GM19463 (cell line): Measurements from ENCODE around the gene NELL1.

ENCODE experiments used
- ATAC-seq: cut with Tn5 transposase; IDR thresholded peaks from one replicate; pipeline ENCODE4 v1.9.1; 2021; ENCODE audit warnings: mild to moderate bottlenecking, moderate library complexity; ENCODE audit not compliant: unreplicated experiment

NELL1 gene

DNA sequence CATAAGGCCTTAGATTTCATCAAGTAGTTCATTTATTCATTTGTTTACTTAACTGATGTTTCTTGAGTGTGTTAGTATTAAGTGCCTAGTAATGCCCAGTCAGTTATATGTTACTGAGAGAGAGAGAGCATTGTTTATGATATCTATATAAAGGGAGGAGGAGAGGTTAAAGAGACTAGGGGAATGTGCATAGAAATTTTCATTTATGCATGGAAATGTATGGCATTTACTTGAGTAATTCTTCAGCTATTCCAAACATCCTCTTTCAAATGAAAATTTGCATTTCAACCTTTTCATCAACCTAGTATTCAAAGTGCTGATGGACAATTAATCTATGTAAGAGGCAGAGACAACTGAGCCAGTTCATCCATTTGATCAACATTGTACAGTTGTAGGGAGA, 199.7 kb downstream of the NELL1 start:
- no peak for ATAC-seq

GRCh38 chr11:20873054-20873453, 203.7 kb downstream of the NELL1 start:
- ATAC-seq: no peak

GRCh38 chr11:20874358-20874757, 205.0 kb downstream of the NELL1 start:
- ATAC-seq: no peak

GRCh38 chr11:20875889-20876288, 206.5 kb downstream of the NELL1 start:
- no peak for ATAC-seq

- no peak for ATAC-seq
Measured at GRCh38 chr11:20876738-20877137, 207.4 kb downstream of the NELL1 start.

GRCh38 chr11:20880094-20880493, 210.7 kb downstream of the NELL1 start:
- ATAC-seq: no peak

GRCh38 chr11:20881328-20882079, 212.1 kb downstream of the NELL1 start:
- ATAC-seq: no peak

- ATAC-seq: no peak
Measured at GRCh38 chr11:20887137-20887536, 217.8 kb downstream of the NELL1 start.

GRCh38 chr11:20894296-20894695, 224.9 kb downstream of the NELL1 start:
- no peak for ATAC-seq

GRCh38 chr11:20909995-20910726, 240.8 kb downstream of the NELL1 start:
- no peak for ATAC-seq

DNA sequence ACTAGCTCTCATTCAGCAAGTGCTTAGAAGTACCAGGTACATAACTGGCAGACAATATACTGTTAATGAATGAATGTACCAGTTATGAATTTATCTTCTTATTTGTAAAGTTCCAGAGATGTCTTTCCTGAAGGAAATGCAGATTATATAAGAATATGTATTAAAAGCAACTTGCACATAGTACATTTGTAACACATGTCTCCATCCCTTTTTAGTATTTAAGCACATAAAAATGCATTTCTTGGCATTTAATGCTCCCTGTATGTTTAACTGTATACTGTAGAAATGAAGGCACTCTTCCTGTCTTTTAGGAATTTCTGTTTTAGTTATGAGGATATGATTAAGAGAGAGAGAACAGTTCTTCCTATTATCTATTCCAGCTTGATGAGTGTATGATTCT, 241.3 kb downstream of the NELL1 start:
- ATAC-seq: no peak

GRCh38 chr11:20912065-20912821, 242.9 kb downstream of the NELL1 start:
- ATAC-seq: no peak

GRCh38 chr11:20912922-20913512, 243.6 kb downstream of the NELL1 start:
- ATAC-seq: no peak

GRCh38 chr11:20917306-20917705, 247.9 kb downstream of the NELL1 start:
- no peak for ATAC-seq

GRCh38 chr11:20926799-20927540, 257.6 kb downstream of the NELL1 start:
- no peak for ATAC-seq

DNA sequence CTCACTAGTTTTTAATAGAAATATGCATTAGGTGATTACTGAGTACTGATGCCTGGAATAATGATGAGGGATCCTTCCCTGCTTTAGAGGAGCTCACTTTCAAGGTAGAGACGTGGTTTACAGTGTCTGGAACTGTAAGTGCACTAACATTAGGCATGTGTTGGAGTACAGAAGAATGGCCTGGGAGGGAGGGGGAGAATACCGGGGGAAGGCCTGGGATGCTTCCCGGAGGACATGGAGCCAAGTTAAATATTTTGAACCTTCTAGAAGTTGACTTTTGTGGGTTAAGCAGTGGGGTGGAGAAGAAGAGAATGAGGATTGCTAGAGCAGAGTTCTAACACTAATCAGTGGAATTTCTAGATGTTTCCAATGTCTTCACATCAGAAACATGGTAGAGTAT, 261.6 kb downstream of the NELL1 start:
- ATAC-seq: no peak

GRCh38 chr11:20933086-20933485, 263.7 kb downstream of the NELL1 start:
- no peak for ATAC-seq

DNA sequence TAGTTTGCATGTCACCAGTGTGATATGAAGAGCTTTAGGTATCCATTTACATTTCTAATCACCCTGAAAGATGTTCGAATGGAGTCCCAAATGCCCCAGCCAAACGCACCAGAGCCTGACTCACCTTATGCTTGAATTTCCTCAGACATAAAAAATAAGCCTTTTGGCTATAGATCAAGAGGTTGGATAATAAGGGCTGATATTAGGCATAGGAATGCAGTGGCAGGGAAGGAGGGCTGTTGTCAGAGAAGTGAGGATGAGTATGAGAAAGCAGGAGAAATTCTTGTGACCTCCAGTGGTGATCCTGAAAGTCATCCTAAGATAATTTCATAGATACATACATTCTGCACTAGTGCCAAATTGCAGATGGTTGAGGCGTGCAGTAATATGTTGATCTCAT, 264.6 kb downstream of the NELL1 start:
- ATAC-seq: no peak

DNA sequence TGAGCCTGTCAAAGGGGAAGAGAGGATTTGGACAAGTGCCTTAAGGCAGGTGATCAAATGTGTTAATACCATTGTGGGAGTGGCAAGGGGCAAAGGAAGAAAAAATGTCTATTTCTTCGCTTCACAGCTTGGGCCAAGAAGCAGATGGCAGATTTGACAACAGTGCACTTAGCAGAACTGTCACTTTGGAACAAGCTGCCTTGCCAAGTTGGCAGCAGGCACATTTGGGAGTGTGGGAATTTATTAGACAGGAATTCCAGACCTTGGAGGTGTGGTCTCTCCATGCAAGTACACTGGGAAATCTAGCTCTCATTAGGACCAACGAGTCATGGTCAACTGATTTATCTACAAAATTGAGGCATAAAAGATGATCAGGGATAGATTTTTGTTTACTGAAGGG, 265.1 kb downstream of the NELL1 start:
- ATAC-seq: no peak

DNA sequence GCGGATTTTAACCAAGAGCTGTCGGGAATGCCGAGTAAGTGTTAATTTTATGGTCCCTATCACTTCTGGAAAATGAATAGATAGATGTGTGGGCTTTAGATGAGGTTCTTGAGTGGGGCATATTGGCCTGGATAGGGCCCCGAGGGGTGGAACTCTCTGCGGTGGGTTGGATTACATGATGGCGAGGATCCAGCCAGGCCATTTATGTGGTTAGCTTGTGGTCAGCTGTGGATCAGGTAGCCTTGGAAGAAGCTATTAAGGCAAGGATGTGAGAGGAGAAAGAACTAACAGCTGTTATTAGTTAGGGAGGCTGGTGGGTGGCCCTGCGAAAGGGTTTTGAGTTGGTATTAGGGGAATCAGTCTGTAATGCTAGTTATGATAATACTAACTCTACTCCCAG, 268.4 kb downstream of the NELL1 start:
- no peak for ATAC-seq

- ATAC-seq: no peak
Measured at GRCh38 chr11:20949585-20949984, 280.2 kb downstream of the NELL1 start.
